HG03558 (cell line): ENCODE data around the gene MORF4L1.

ENCODE experiments used
- ATAC-seq: cut with Tn5 transposase; IDR thresholded peaks from one replicate; pipeline ENCODE4 v1.9.1; 2021; ENCODE audit warnings: moderate number of reproducible peaks; ENCODE audit not compliant: unreplicated experiment; ENCODE audit errors: extremely low read depth

MORF4L1 gene

DNA sequence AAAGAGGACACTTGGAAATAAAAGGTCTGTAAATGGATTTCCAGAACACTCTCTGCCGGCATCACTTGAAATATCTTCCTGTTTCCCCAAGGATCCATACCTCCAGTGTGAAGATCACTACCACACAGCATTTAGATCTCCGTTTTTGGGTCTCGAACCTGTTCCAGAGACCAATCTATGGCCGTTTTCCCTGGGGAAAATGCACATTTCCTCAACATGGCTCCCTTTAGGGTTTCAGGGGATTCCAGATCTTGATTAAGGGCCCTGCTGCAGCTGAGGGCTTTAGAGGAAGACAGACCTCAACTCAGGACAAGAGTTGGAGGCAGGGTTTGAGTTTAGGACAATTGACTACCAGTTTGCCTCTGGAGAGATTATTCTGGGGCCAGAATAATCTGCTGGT is 70.1 kb downstream of the MORF4L1 start:
- no peak for ATAC-seq

DNA sequence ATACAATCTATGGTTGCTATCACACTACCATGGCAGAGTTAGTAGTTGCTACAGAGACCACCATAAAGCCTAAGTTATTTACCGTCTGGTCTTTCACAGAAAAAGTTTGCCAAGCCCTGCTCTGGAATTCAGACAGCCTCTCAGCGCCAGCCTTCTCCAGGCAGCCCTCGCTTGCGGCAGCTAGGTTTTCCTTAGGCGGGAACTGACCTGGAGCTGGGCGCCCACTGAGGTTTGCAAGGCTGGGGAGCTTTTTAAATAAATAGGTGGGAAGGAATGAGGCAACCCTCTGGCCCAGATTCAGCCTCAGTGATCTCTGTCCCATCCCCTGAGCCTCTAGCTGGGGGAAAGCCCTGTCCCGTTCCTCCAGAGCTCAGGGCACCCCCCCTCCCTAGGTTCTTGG is 71.0 kb downstream of the MORF4L1 start:
- ATAC-seq, result no peak

DNA sequence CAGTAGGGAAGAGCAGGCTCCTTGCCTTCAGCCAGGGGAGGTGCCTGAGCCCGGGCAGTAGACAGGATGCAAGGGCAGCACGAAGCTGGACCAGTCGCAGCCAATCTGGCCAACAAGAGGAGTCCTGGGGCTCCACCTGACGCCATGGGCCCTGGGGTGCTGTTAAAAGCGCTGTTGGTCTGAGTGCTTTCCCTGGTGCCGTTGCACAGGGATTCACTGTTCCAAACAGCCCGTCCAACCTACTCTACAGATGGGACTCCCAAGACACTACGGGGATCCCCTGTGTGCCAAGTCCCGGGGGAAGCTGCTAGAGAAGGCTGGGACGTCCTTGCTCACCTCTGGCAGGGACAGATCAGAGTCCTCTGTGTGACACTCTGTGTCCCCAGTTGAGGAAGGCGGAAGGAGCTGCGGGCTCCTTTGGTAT is 71.5 kb downstream of the MORF4L1 start:
- ATAC-seq, result no peak

DNA sequence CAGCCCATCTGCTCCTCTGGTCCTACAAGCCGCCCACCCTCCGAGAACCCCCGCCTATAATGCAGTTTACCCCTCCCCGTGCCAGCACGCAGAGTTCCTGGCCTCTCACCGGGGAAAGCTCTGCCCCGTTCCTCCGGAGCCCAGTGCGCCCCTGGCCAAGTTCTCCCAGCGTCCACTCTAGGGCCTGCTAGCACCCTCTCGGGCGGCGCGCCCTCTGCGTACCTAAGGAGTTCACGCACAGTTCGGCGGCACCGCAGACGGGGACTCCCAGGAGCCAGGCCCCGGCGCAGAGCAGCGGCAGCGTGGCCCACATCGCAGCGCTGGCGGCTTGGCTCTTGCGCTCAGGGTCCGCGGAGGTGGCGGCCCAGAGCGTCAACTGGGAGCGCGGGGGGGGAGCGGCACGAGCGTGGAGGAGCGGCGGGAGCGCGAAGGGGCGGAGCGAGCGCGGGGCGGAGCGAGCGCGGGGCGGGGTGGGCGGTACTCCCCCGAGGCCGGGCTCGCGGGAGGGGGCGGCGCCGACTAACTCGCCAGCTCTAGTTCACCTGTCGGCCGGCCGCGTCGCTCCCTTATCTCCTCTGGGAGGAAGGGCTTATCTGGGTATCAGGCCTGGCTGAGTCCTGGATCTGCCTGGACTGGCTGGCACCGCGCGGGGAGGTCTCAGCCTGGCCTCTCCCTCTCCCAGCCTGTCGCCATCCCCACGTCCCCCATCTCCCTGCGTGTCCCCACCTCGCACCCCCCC is 72.1 kb downstream of the MORF4L1 start, which contains the start of gene CTSH:
TSS of gene CTSH (minus strand) at position 378 of the 739 bp plus-strand sequence. CDS start at position 313, 65 bp downstream.
- no peak for ATAC-seq

DNA sequence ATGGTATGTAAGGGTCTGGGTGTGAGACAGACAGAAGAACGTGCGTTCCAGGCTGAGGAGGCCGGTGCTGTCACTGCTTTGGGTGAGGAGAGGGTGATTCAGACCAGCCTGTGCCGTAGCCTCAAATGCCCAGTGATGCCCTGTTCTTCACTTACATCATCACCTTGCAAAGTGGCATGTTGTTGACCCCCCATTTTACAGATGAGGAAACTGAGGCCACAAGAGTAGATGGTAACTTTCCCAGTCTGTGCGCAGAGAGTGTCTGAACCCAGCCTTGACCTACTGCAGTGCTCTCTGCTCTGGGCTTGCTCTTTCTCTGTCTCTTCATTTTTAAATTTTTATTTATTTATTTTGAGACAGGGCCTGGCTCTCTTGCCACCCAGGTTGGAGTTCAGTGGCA is 73.8 kb downstream of the MORF4L1 start:
- ATAC-seq, result no peak

DNA sequence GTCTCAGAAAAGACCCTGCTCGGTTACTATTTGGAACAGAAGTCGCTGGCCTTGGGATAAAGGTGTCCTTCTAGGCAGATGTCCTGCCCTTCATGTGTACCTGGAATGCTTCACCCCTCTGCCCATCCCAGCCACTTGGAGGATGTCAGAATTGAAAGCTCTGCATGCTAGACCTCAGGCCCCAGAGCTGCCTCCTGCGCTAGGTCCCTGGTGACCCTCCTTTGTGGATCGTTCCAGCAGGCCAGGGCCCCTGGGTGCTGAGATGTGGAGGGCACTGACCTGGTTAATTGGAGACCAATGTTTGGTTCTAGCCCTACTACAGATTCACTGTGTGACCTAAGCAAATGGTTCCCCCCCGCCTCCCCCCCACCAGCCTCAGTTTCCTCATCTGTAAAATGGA is 74.8 kb downstream of the MORF4L1 start:
- ATAC-seq, result no peak
